CD4-positive, alpha-beta memory T cell (primary cell): ENCODE measurements around the gene DNM3. TPM values are rescaled to one million over a fixed set of nuclear protein-coding genes. Genes with fewer than 3 reads are reported as not detected.

Source experiments
- CTCF ChIA-PET: fragments of 350-600 bp; sonication (Branson Sonifier 250); formaldehyde crosslinking; loops from one replicate; lab custom pipeline; 2021; ENCODE audit warnings: inconsistent platforms; ENCODE audit not compliant: partially characterized antibody; lab: Charles Lee
- POLR2A ChIA-PET: fragments of 350-600 bp; sonication (Branson Sonifier 250); formaldehyde crosslinking; loops from one replicate; lab custom pipeline; 2021; ENCODE audit not compliant: partially characterized antibody; lab: Charles Lee
- DNase-seq, 5 donors: peaks; one replicate each; pipeline versions ENCODE4 v3.0.0 to v3.0.0-alpha.2; 2020 to 2022; ENCODE audit warnings: mixed read lengths in 1 of 5
- H3K27ac ChIP-seq: one replicate; pipeline ENCODE4 v1.7.0; 2013; ENCODE audit warnings: low read depth, low read length
- H3K27me3 ChIP-seq: 2 replicates; pipeline ENCODE4 v1.7.0; 2013; ENCODE audit warnings: mild to moderate bottlenecking, low read length, moderate library complexity; ENCODE audit not compliant: insufficient read depth
- H3K36me3 ChIP-seq: 2 replicates; pipeline ENCODE4 v1.7.0; 2013; ENCODE audit warnings: mild to moderate bottlenecking, low read length, moderate library complexity; ENCODE audit not compliant: insufficient read depth
- H3K4me1 ChIP-seq: 2 replicates; pipeline ENCODE4 v1.7.0; 2013; ENCODE audit warnings: mild to moderate bottlenecking, low read length, moderate library complexity; ENCODE audit not compliant: insufficient read depth
- H3K4me3 ChIP-seq, 2 donors: one replicate each; pipeline ENCODE4 v1.7.0; 2013; ENCODE audit warnings: low read length in 2 of 2, mild to moderate bottlenecking in 1 of 2
- H3K9me3 ChIP-seq, 2 donors: one replicate each; pipeline ENCODE4 v1.7.0; 2013; ENCODE audit warnings: low read length in 2 of 2, control low read depth in 1 of 2; ENCODE audit not compliant: control insufficient read depth in 1 of 2
- H3K27ac Mint-ChIP-seq, 7 donors: one replicate each; pipeline ENCODE4 v1.8.0; 2020 to 2021; ENCODE audit warnings: mixed read lengths in 7 of 7, mild to moderate bottlenecking in 6 of 7, inconsistent platforms in 3 of 7, moderate library complexity in 3 of 7
- H3K27me3 Mint-ChIP-seq, 2 donors: one replicate each; pipeline ENCODE4 v1.8.0; 2020 to 2021; ENCODE audit warnings: mixed read lengths in 2 of 2
- H3K36me3 Mint-ChIP-seq, 2 donors: one replicate each; pipeline ENCODE4 v1.8.0; 2020 to 2021; ENCODE audit warnings: mixed read lengths in 2 of 2, inconsistent platforms in 1 of 2, mild to moderate bottlenecking in 1 of 2
- H3K4me1 Mint-ChIP-seq, 4 donors: one replicate each; pipeline ENCODE4 v1.8.0; 2020 to 2021; ENCODE audit warnings: mixed read lengths in 4 of 4, mild to moderate bottlenecking in 1 of 4
- H3K4me3 Mint-ChIP-seq, 8 donors: one replicate each; pipeline ENCODE4 v1.8.0; 2020 to 2021; ENCODE audit warnings: mixed read lengths in 8 of 8, mild to moderate bottlenecking in 7 of 8, moderate library complexity in 6 of 8, inconsistent platforms in 3 of 8
- H3K9me3 Mint-ChIP-seq, 8 donors: one replicate each; pipeline ENCODE4 v1.8.0; 2020 to 2021; ENCODE audit warnings: mixed read lengths in 8 of 8, mild to moderate bottlenecking in 5 of 8, inconsistent platforms in 3 of 8, moderate library complexity in 1 of 8
- intact Hi-C: fragments of 100-400 bp; cut with micrococcal nuclease; formaldehyde crosslinking; loops from one replicate; pipeline ENCODE4 v1.15.1; 2023
- polyA plus RNA-seq, 2 donors: library from polyadenylated mRNA; unstranded; fragments of 300-500 nt; fragmentation: Illumina TruSeq; gene quantifications; one replicate each; pipeline ENCODE4 v1.2.3, GENCODE V29; 2021
- total RNA-seq, 2 experiments: library from RNA; stranded (reverse); gene quantifications; one replicate each; pipeline ENCODE4 v1.2.3, GENCODE V29; 2021

The DNM3 gene
- total and polyA plus RNA-seq, 4 experiments from 2014 or later, result 0.37 to 2.7 (median 1.4) TPM

DNA sequence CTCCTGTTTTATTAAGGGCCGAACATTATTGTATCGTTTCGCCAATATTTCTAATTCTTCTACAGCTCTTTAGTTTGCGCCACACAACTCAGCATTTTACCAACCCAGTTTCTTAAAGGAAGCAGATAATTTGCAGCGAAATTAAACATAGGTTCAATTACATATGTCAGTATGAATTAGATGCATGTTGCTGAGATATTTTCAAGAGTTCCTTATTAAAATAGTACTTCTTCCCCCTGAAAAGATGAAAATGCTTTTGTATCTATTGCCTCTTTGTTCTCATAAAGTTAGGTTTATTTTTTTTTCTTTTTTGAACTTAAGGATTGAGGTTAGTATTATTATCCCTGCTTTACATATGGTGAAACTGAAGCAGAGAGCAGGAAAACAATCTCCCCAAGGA is 395.7 kb downstream of the DNM3 start:
- H3K27ac Mint-ChIP-seq, result no peak overlapping the region
- H3K4me3 Mint-ChIP-seq, result no peak overlapping the region
- ChIA-PET CTCF (interaction anchor here (1.8 kb wide), 1 partner anchor 19 kb away, joined by 5 read pairs; no protein-coding TSS in a partner anchor), POLR2A (no interaction called here)
- no peaks in the 10 kb centered on the region for H3K27me3 Mint-ChIP-seq
- intact Hi-C loops, result no loop called here
- H3K9me3 Mint-ChIP-seq, result peaks cover 0 to 6% (median 1%) of the 10 kb centered on the region in 8 donors
- no peaks in the 10 kb centered on the region for H3K4me1 Mint-ChIP-seq
- H3K27ac ChIP-seq, result no peak overlapping the region
- DNase-seq, result no peak
- no peaks in the 10 kb centered on the region for H3K36me3 ChIP-seq
- no peaks in the 10 kb centered on the region for H3K4me1 ChIP-seq
- H3K9me3 ChIP-seq, result no peaks in the 10 kb centered on the region
- no peaks in the 10 kb centered on the region for H3K36me3 Mint-ChIP-seq
- no peak overlapping the region for H3K4me3 ChIP-seq
- no peaks in the 10 kb centered on the region for H3K27me3 ChIP-seq

- Histone ChIP-seq H3K4me3 (no peak overlapping the region), H3K27me3 (no peaks in the 10 kb centered on the region), H3K4me1 (no peaks in the 10 kb centered on the region), H3K27ac (no peak overlapping the region), H3K36me3 (no peaks in the 10 kb centered on the region), H3K9me3 (no peaks in the 10 kb centered on the region)
- Mint-ChIP-seq H3K9me3 (peaks cover 0 to 2% (median 0%) of the 10 kb centered on the region in 8 donors), H3K4me1 (no peaks in the 10 kb centered on the region), H3K27me3 (no peaks in the 10 kb centered on the region), H3K4me3 (no peak overlapping the region), H3K27ac (no peak overlapping the region), H3K36me3 (peaks cover 0 to under 1% of the 10 kb centered on the region in 2 donors)
- no peak for DNase-seq
- intact Hi-C loops, result no loop called here
- ChIA-PET POLR2A (no interaction called here), CTCF (interaction anchor here (1.8 kb wide), 1 partner anchor 17 kb away, joined by 5 read pairs; no protein-coding TSS in a partner anchor)
Observed at GRCh38 chr1:172238158-172238557, 396.9 kb downstream of the DNM3 start.

GRCh38 chr1:172238965-172239364 is 397.7 kb downstream of the DNM3 start:
- no peak overlapping the region for H3K27ac ChIP-seq
- H3K9me3 ChIP-seq, result no peaks in the 10 kb centered on the region
- H3K4me1 ChIP-seq, result no peaks in the 10 kb centered on the region
- Mint-ChIP-seq H3K4me3 (no peak overlapping the region), H3K9me3 (peaks cover 0 to 2% (median 0%) of the 10 kb centered on the region in 8 donors), H3K4me1 (no peaks in the 10 kb centered on the region), H3K27me3 (no peaks in the 10 kb centered on the region), H3K27ac (peak overlapping the region in 1 of 7 donors; percentile 4), H3K36me3 (peaks cover 0 to 3% of the 10 kb centered on the region in 2 donors)
- no peak overlapping the region for H3K4me3 ChIP-seq
- no peaks in the 10 kb centered on the region for H3K36me3 ChIP-seq
- ChIA-PET CTCF (no interaction called here), POLR2A (no interaction called here)
- no peaks in the 10 kb centered on the region for H3K27me3 ChIP-seq
- intact Hi-C loops, result no loop called here
- DNase-seq, result no peak

- POLR2A ChIA-PET, result no interaction called here
- intact Hi-C loops, result no loop called here
- H3K4me3 Mint-ChIP-seq, result no peak overlapping the region
- DNase-seq, result no peak
- H3K36me3 ChIP-seq, result no peaks in the 10 kb centered on the region
- no peaks in the 10 kb centered on the region for H3K4me1 ChIP-seq
- H3K9me3 Mint-ChIP-seq, result peaks cover 0 to 2% (median 0%) of the 10 kb centered on the region in 8 donors
- no peak overlapping the region for H3K27ac ChIP-seq
- CTCF ChIA-PET, result no interaction called here
- H3K27ac Mint-ChIP-seq, result no peak overlapping the region
- H3K4me1 Mint-ChIP-seq, result no peaks in the 10 kb centered on the region
- peaks cover 0 to 3% of the 10 kb centered on the region in 2 donors for H3K36me3 Mint-ChIP-seq
- H3K27me3 ChIP-seq, result no peaks in the 10 kb centered on the region
- H3K9me3 ChIP-seq, result no peaks in the 10 kb centered on the region
- H3K27me3 Mint-ChIP-seq, result no peaks in the 10 kb centered on the region
- no peak overlapping the region for H3K4me3 ChIP-seq
Observed at GRCh38 chr1:172239901-172240300, 398.6 kb downstream of the DNM3 start.

DNA sequence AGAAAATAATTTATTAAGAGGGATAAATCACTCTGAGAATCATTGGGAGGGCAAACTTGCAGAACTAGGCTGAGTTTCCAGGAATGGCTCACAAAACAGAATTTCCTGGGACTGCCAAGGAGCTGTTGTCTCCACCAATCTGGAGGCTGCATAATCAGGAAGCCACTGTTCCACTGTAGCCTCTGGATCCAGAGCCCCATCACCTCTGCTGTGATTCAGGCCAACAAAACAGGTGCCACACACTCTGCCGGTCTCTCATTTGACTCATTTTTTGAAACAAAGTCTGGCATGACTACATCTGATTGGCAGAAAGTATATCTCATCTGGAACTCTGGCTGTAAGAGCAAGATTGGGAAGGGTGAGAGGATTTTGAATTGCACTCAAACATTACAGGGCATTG is 400.2 kb downstream of the DNM3 start:
- Mint-ChIP-seq H3K27me3 (no peaks in the 10 kb centered on the region), H3K27ac (peak overlapping the region in 1 of 7 donors; percentile 16), H3K4me3 (no peak overlapping the region), H3K4me1 (no peaks in the 10 kb centered on the region), H3K9me3 (peaks cover 0 to 2% (median 0%) of the 10 kb centered on the region in 8 donors), H3K36me3 (peaks cover 0 to 3% of the 10 kb centered on the region in 2 donors)
- POLR2A ChIA-PET, result no interaction called here
- CTCF ChIA-PET, result interaction anchor here (0.8 kb wide), 1 partner anchor 34 kb away, joined by 3 read pairs; no protein-coding TSS in a partner anchor
- H3K27me3 ChIP-seq, result no peaks in the 10 kb centered on the region
- H3K36me3 ChIP-seq, result no peaks in the 10 kb centered on the region
- no peak overlapping the region for H3K27ac ChIP-seq
- H3K4me3 ChIP-seq, result no peak overlapping the region
- no peaks in the 10 kb centered on the region for H3K9me3 ChIP-seq
- DNase-seq, result no peak
- no peaks in the 10 kb centered on the region for H3K4me1 ChIP-seq
- intact Hi-C loops, result no loop called here

- no peaks in the 10 kb centered on the region for H3K9me3 ChIP-seq
- intact Hi-C loops, result no loop called here
Observed at GRCh38 chr1:172244865-172245264, 403.6 kb downstream of the DNM3 start.

DNA sequence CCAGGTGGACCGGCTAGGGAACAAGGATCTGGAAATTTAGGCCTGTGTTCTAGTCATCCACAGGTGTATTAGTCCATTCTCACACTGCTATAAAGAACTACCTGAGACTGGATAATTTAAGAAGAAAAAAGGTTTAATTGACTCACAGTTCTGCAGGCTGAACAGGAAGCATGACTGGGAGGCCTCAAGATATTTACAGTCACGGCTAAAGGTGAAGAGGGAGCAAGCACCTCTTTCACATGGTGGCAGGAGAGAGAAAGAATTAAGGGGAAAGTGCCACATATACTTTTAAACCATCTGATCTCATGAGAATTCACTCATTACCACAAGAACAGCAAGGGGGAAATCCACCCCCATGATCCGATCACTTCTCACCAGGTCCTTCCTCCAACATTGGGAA is 404.5 kb downstream of the DNM3 start:
- ChIA-PET POLR2A (no interaction called here), CTCF (no interaction called here)
- Mint-ChIP-seq H3K36me3 (peaks cover 0 to 3% of the 10 kb centered on the region in 2 donors), H3K27me3 (no peaks in the 10 kb centered on the region), H3K4me3 (no peak overlapping the region), H3K9me3 (peaks cover 0 to 2% (median 0%) of the 10 kb centered on the region in 8 donors), H3K27ac (peak overlapping the region in 1 of 7 donors; percentile 18), H3K4me1 (no peaks in the 10 kb centered on the region)
- intact Hi-C loops, result no loop called here
- H3K36me3 ChIP-seq, result no peaks in the 10 kb centered on the region
- no peaks in the 10 kb centered on the region for H3K4me1 ChIP-seq
- H3K9me3 ChIP-seq, result no peaks in the 10 kb centered on the region
- no peak for DNase-seq
- H3K27me3 ChIP-seq, result no peaks in the 10 kb centered on the region
- no peak overlapping the region for H3K4me3 ChIP-seq
- H3K27ac ChIP-seq, result no peak overlapping the region

More at GRCh38 chr1:172244865-172245264, 403.6 kb downstream of the DNM3 start:
- Mint-ChIP-seq H3K9me3 (peaks cover 0 to 2% (median 0%) of the 10 kb centered on the region in 8 donors), H3K4me3 (no peak overlapping the region), H3K36me3 (peaks cover 0 to 3% of the 10 kb centered on the region in 2 donors), H3K27me3 (no peaks in the 10 kb centered on the region), H3K4me1 (no peaks in the 10 kb centered on the region), H3K27ac (no peak overlapping the region)
- ChIA-PET CTCF (no interaction called here), POLR2A (no interaction called here)
- no peak for DNase-seq
- Histone ChIP-seq H3K27me3 (no peaks in the 10 kb centered on the region), H3K27ac (no peak overlapping the region), H3K4me3 (no peak overlapping the region), H3K36me3 (no peaks in the 10 kb centered on the region), H3K4me1 (no peaks in the 10 kb centered on the region)
